AG09319 (cell line): ENCODE results near the gene PCNX2.

Experiments
- DNase-seq: peaks from one replicate; pipeline ENCODE4 v3.0.0-alpha.2; 2010; ENCODE audit warnings: low read depth; ENCODE audit errors: extremely low read depth
- TF ChIP-seq, protein P1 (sequence below): IDR thresholded peaks from 2 replicates; pipeline ENCODE4 v1.5.1; 2011; ENCODE audit warnings: low read depth, mild to moderate bottlenecking, inconsistent platforms, low read length, moderate library complexity

Gene PCNX2

DNA sequence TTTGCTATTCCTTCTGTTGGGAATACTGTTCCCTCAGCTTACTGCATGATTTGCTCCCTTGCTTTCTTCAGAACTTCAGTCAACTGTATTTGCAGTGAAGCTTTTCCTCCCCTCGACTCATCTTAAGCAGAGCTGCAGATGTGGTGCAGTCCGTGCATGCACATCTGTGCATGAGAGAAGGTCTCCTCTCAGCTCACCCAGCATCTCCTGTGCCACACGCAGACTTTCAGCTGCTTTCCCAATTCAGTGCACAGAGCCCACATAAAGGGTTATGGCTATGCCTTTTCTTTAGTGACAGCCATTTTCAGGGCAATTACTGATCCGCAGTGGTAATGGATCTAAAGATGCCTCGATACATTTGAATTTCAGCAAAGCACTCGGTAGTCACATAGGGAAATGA lies 358.6 kb downstream of the PCNX2 start:
- TF ChIP-seq, protein P1, sequence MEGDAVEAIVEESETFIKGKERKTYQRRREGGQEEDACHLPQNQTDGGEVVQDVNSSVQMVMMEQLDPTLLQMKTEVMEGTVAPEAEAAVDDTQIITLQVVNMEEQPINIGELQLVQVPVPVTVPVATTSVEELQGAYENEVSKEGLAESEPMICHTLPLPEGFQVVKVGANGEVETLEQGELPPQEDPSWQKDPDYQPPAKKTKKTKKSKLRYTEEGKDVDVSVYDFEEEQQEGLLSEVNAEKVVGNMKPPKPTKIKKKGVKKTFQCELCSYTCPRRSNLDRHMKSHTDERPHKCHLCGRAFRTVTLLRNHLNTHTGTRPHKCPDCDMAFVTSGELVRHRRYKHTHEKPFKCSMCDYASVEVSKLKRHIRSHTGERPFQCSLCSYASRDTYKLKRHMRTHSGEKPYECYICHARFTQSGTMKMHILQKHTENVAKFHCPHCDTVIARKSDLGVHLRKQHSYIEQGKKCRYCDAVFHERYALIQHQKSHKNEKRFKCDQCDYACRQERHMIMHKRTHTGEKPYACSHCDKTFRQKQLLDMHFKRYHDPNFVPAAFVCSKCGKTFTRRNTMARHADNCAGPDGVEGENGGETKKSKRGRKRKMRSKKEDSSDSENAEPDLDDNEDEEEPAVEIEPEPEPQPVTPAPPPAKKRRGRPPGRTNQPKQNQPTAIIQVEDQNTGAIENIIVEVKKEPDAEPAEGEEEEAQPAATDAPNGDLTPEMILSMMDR = no peak
- no peak for DNase-seq
